IPS-11a (cell line): ENCODE measurements around the gene FBXL19.

Experiments
- H3K4me3 ChIP-seq: one replicate; pipeline ENCODE4 v1.5.1; 2013; ENCODE audit warnings: low read depth, low read length, control low read depth

Gene FBXL19

DNA sequence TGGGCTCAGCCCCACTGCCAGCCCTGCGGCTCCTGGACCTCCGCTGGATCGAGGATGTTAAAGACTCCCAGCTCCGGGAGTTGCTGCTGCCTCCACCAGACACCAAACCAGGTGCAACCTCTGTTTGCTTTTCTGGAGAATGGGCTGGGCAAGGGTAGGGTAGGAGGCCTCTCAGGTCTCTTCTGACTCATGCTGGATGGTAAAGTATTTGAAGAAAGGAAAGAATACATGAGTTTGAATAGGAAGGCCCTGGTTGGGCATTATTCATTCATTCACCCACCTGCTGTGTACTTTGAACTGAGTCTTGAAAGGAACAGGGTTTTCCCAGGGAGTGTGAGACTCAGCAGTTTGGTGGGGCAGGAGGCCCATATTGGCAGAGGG, 19.0 kb downstream of the FBXL19 start:
- H3K4me3 ChIP-seq: no peak overlapping the region

DNA sequence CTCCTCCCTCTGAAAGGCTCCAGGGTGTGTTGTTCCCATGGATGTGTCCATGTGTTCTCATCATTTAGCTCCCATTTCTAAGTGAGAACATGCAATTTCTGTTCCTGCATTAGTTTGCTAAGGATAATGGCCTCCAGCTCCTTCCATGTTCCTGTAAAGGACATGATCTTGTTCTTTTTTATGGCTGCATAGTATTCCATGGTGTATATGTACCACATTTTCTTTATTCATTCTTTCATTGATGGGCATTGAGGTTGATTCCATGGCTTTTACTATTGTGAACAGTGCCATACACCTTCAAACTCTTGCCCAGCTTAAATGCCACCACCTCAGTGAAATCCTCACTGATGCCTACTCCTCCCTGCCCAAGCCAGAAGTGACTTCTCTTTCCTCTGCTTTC, 21.0 kb downstream of the FBXL19 start:
- H3K4me3 ChIP-seq: no peak overlapping the region

DNA sequence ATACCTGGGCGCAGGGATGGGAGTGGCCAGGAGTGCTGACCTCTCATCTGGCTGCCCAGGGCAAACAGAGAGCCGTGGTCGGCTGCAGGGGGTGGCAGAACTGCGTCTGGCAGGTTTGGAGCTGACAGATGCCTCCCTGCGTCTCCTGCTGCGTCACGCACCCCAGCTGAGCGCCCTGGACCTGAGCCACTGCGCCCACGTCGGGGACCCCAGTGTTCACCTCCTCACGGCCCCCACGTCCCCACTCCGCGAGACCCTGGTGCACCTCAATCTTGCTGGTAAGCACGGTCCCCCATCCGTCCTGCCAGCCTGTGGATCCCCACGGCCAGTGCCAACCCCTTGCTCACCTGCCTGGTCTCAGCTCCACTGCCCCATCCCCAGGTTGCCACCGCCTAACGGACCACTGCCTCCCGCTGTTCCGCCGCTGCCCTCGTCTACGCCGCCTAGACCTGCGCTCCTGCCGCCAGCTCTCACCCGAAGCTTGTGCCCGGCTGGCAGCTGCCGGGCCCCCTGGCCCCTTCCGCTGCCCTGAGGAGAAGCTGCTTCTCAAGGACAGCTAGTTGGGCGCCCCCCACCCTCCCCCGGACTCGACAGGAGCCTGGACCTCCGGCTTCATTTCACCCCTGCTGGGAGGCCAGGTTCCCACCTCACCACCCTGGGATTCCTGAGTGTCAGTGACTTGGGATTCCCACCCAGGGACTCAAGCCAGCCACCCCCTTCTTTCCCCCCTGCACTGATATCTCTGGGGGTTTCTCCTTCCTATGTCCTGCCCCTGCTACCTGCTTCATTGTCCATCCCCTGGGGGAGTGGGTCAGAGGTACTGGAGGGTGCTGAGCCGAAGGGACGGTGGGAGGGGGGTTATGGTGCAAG, 23.5 kb downstream of the FBXL19 start:
- H3K4me3 ChIP-seq: no peak overlapping the region

DNA sequence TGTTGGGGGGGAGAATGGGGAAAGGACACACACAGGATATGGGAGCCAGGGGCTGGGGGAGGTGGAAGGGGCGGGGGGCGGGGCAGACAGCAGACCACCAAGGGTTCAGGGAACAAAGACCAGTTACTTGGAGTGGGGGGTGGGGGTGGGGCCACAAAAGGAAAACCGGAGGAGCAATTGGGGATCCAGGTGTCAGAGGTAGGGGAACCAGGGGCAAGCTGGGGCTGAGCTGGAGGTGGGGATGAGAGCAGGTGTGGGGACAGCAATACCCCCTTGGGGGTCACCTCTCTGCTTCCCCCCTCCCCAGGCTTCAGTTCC, 24.1 kb downstream of the FBXL19 start:
- peak overlapping the region; percentile 36 for H3K4me3 ChIP-seq

DNA sequence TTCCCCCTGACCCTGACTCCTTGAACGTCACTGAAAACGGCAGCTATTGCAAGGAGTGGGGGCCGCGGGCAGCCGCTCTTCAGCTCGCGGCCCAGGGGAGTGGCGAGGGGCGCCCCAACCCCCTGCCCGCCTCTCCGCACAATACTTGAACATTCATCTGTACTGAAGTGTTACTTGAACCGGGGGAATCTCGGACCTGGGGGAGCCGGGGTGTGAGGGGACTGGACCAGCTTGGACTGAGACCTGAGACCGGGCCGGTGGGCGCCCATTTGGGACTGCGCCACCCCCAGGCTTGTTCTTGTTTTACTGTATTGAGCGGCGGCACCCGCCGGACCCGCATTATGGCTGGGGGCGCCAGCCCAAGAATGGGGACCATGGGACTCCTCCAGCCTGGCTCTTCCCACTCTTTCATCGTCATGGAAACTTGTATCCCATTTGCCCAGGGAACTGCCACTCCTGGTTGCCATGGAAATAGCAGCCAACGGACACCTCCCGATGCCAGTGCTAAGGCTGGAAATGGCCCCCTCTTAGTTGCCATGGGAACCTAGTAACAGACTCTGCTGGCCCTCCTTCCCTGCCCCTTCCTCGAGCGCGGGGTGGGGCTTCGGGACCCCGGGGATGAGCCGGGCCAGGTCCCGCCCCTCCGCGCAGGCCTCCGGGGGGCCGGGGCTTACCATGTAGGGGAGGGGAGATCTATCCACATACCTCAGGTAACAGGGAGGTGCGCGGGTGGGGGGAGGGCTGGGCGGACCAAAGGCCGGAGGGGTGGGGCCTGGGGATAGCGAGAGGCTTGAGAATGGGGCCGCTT, 24.7 kb downstream of the FBXL19 start:
- H3K4me3 ChIP-seq: peak overlapping the region; percentile 36

DNA sequence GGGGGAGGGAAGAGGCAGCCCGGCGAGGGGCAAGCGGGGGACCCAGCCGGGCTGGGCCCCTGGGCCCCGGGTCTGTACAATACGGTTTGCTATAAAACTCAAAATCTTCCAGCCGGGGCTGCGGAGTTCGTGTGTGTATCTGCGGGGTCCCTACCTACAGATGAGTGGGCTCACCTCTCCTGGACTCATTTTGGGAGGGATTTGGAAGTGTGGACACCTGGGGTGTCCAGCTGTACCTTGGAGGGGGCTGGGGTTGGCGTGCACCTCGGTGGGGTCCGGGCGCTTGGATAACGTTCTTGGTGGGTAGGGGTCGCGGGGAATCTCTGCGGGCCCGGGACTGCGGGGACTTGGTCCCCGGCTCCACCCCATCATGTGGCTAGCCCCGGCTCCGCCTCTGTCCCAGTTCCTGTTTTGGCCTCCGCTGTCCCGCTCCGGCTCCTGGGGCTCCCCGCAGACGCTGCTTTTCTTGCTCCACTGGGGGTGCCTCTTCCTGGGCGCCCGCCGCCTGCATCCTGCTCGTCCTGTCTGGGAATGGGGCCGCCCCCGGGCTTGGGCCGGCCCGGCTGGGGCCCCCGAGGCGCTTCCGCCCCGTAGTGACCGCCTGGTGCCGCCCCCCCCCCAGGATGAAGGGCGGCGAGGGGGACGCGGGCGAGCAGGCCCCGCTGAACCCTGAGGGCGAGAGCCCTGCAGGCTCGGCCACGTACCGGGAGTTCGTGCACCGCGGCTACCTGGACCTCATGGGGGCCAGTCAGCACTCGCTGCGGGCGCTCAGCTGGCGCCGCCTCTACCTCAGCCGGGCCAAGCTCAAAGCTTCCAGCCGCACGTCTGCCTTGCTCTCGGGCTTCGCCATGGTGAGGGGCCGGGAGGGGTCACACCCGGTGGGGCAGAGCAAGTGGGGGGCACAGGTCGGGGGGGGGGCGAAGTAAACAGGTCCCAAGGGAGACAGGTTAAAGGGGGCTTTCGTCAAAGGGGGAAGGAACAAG, 25.6 kb downstream of the FBXL19 start, which contains the start of gene ORAI3:
Gene ORAI3, plus strand, starts transcription at position 402 of the 983 bp plus-strand sequence. Its CDS starts 222 bp downstream, at position 624.
- peak within 1 kb of the TSS; percentile 58 for H3K4me3 ChIP-seq

DNA sequence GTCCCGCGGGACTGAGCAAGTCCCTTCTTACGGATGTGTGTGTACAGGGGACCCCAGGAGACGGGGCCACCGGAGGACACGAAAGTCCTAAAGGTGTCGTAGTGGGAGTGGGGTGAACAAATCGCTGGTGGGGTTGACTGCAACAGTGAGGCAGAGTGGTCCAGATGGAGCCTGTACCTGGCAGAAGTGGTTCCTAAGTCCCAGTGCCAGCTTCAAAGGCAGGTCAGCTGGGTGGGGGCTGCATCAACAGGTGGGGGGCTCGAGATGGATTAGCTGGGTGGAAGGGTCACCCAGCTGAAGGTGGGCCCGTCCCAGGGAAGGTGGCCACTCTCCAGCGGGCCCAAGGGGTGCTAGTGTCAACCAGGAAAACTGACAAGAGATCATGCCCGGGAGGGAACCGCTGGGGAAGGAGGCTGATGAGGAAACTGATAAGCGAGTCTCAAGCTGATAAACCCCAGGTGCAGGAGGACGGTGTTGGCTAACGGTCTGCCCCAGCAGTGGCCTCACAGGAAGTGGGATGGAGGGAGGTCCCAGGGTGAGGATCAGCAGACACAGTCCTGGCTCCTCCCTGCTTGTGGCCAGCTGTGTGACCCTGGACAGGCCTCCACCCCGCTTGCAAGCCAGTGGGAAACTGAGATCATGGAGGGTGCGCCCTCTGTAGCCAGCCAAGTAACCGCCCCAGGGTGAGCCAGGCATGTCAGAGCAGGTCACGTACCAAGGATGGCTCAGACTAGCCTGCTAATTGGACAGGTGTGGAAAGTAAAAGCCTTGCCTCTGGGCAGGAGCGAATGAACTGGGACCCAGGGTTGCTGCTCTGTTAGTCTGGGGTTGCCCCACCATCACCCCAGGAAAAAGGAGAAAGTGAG, 26.5 kb downstream of the FBXL19 start:
- peak overlapping the region; percentile 43 for H3K4me3 ChIP-seq

DNA sequence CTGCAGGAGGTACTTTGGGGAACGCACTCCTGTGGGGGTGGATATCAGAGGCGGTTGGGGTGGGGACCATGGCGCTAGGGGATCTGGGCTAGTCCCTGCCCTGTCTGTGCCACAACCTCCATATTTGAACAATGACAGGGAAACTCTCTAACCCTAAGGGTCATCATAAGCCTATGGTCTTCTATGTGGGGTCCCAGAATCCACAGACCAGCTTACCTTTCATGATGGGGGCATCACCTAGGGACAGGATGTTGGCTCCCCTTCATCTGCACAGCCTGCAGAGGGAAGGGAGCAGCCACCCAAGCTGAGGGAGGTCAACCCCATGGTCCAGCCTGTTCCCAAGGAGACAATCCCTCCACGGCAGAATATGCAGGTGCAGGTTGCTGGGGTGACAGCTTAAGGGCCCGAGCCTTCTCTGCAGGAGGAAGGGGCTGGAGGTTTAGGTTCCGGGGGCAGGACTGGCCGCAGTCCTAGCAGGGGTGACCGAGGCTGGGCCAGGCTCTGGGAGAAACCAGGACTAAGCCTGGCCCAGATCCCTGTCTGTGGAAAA, 27.2 kb downstream of the FBXL19 start:
- H3K4me3 ChIP-seq: no peak overlapping the region

DNA sequence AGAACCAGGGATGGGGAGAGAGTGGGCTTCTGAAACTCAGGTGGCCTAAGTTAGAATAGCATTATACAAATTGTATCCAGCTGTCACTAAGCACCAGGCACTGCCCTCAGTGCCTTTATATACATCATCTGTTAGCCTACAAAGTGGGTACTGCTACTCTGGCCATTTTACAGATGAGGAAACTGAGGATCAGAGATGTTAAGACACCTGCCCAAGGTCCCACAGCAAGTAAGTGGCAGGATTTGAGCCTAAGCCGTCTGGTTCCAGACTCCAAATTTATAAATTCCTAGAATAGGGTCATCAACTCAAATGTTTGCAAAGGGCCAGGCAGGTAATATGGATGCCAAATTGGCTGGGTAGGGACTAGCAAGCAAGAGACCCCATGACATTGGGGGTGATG, 27.8 kb downstream of the FBXL19 start:
- H3K4me3 ChIP-seq: no peak overlapping the region

DNA sequence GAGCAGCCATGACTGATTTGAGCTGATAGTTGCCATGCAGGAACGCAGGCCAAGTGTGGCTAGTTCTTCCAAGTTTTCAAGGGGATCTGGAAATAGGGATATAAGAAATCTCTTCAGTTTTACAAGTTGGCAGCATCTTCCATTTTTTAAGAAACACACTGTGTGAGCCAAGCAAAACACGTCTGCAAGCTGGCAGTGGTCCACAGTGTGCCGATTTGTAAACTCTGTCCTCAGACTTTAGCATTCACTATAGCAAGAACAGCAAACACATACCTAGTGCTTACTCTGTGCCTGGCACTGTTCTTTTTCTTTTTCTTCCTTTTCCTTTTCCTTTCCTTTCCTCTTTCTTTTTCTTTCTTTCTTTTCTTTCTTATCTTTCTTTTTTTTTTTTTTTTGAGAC, 28.4 kb downstream of the FBXL19 start:
- H3K4me3 ChIP-seq: no peak overlapping the region

DNA sequence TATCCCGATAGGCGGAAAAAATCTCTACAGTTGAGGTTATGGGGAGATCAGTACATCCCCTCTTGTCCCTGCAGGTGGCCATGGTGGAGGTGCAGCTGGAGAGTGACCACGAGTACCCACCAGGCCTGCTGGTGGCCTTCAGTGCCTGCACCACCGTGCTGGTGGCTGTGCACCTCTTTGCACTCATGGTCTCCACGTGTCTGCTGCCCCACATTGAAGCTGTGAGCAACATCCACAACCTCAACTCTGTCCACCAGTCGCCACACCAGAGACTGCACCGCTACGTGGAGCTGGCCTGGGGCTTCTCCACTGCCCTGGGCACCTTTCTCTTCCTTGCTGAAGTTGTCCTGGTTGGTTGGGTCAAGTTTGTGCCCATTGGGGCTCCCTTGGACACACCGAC, 29.7 kb downstream of the FBXL19 start:
- H3K4me3 ChIP-seq: no peak overlapping the region

DNA sequence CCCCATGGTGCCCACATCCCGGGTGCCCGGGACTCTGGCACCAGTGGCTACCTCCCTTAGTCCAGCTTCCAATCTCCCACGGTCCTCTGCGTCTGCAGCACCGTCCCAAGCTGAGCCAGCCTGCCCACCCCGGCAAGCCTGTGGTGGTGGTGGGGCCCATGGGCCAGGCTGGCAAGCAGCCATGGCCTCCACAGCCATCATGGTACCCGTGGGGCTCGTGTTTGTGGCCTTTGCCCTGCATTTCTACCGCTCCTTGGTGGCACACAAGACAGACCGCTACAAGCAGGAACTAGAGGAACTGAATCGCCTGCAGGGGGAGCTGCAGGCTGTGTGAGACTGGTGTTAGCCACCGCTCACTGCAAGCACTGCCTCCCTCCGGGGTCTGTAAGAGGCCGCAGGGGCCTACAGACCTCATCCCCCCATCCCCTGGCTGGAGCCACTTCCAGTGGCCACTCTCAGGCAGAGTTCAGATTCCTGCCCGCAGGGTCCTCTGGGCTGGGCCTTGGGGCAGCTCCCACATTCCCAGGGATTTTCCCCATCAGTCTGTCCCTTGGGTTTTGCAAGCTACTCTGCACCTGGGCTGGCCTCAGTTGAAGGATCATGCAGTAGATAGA, 30.2 kb downstream of the FBXL19 start:
- H3K4me3 ChIP-seq: no peak overlapping the region

DNA sequence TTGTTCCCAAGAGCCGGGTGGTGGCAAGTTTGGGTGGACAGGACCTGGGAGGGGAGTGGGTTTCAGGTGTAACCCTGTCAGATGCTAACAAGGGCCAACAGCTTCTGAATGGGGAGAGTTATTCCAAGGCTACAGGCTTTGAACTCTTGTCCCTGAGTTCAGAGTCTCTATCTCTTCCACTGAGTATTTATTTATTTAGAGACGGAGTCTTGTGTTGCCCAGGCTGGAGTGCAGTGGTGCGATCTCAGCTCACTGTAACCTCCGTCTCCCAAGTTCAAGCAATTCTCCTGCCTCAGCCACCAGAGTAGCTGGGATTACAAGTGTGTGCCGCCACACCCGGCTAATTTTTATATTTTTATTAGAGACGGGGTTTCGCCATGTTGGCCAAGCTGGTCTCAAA, 31.6 kb downstream of the FBXL19 start:
- H3K4me3 ChIP-seq: no peak overlapping the region

DNA sequence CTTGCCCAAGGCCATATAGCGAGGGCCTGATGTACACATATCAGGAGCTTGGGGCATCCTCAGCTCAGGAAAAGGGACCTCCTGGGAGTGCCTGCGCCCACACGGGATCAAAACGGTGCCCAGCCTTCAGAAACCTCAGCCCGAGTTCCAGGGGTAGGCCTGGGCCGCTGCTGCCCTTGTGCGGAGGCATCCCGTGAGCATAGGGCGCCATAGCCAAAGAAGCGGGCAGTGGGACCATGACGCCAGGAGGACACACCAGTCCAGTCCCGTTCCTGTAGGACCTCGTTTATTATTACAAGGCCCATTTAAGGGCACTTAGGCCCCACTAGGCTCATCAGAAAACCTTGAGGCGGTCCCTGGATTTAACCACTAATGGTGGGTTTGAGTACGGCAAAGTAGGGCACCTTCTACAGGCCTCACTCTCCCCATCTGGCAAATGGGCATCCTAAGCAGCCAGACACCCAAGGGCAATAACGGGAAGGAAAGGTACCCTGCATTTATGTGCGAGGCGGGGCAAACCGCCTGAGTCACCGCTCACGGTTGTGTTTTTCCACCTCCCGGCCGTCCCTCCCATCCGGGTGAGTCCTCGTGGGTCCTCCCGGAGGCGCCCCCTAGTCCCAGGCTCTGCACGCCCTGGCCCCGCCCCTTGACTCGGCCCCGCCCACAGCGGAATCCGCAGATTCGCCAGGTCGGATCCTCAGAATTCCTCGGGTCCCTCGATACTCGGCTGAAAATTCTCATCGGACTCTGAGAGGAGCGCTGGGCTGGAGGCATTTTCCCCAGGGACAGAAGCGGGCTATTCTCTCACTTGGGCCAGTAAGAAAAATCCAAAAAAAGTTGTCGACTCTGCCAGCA, 33.5 kb downstream of the FBXL19 start:
- H3K4me3 ChIP-seq: peak overlapping the region; percentile 89

DNA sequence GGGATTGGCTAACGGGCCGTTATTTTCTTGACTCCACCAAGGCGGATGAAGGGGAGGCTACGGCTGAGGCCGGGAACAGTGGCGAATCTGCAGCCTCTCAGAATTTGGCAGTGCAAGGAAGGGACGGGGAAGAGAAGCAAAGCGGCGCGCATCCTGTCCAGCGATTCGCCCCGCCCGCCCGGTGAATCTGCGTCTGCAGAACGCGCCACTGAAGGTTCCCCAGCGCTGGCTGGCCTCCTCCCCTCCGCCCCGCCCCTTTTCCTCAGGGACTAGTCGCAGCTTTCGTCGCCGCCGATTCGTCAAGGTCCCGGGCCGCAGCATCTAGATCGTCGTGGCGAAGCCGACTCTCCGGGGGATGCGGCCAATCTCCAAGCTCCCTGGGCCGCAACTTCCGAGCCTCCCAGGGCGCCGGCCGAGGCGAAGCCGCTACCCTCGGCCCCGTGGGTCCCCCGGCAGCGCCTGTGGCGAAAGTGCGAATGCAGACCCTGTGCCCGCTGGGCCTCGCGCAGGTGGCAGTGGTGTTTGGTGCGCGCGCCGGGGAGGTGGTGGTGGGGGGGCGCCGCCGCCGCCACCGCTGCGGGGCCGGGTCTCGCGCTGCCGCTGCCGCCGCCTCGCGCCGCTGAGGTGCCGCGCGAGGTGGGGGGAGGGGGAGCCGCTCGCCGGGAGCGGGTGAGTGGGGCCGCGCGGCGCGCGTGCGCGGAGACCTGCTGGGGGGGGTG, 34.2 kb downstream of the FBXL19 start, which contains the start of gene SETD1A:
Gene SETD1A, plus strand, starts transcription at position 299 of the 719 bp plus-strand sequence. CDS start 978 bp downstream, outside the sequence.
- H3K4me3 ChIP-seq: peak within 1 kb of the TSS; percentile 89

DNA sequence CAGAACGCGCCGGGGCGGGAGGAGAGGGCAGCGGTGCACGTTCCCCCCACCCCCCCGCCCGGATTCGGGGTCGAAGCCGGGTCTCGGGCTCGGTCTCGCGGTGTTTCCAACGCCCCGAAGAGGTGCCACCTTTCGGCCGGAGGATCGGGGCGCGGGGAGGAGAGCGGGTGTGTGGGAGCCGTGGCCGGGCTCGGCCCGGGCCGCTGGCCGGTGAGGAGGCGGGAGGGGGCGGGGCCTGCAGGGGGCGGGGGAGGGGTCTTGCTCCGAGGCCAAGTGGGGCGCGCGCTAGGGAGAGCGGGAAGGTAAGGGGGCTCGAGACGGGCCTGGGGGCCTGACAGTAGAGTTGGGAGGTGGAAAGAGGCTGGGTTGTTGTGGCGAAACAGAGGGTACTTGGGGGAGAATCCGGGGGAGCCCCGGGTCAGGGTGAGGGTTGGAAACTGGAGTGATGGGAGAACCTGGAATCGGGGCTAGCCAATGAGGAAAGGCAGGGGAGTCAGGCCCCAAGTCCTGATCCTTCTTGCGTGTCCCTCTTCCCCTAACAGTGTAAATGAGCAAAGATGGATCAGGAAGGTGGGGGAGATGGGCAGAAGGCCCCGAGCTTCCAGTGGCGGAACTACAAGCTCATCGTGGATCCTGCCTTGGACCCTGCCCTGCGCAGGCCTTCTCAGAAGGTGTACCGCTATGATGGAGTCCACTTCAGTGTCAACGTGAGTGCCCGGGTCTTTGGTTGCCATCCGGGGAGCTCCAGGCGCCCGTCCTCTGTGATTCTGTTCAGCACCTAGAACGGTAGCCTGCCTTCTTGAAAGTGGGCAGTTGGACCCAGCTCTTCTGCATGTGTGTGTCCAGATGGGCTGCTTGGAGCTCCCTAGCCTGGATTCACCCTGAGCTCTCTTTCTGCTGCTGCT, 35.1 kb downstream of the FBXL19 start:
- peak overlapping the region; percentile 89 for H3K4me3 ChIP-seq

DNA sequence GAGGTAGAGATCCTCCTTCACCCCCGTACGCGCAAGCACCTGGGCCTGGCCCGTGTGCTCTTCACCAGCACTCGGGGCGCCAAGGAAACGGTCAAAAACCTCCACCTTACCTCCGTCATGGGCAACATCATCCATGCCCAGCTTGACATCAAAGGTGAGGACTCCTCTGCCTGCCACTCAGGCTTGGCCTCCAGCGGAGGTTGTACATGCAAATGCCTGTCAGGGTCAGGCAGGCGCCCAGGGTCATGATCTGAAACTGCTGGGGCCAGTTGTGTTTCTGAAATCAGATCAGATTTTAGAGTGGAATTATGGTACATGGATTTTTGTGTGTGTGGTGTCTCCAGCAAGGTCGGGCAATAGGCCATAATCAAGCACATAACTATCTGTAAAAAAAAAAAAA, 38.0 kb downstream of the FBXL19 start:
- no peak overlapping the region for H3K4me3 ChIP-seq
